Upper lobe of right lung (tissue), 1 donor: ENCODE data around the gene CD300C. TPM values are rescaled to one million over a fixed set of nuclear protein-coding genes. Genes with fewer than 3 reads are reported as not detected.

Source experiments
- ATAC-seq: fragments of 200-7000 bp; cut with Tn5 transposase; one replicate; pipeline ENCODE4 v1.9.1; 2020; ENCODE audit warnings: mild to moderate bottlenecking, moderate library complexity
- DNase-seq: peaks from one replicate; pipeline ENCODE4 v3.0.0-alpha.2; 2020
- H3K27ac ChIP-seq: fragments of 200-600 bp; one replicate; pipeline ENCODE4 v1.8.0; 2022
- H3K27me3 ChIP-seq: fragments of 200-600 bp; one replicate; pipeline ENCODE4 v1.8.0; 2022; ENCODE audit warnings: mild to moderate bottlenecking
- H3K36me3 ChIP-seq: fragments of 200-600 bp; one replicate; pipeline ENCODE4 v1.8.0; 2022
- H3K4me1 ChIP-seq: fragments of 200-600 bp; one replicate; pipeline ENCODE4 v1.8.0; 2022
- H3K4me3 ChIP-seq: fragments of 200-600 bp; one replicate; pipeline ENCODE4 v1.8.0; 2022; ENCODE audit warnings: mild to moderate bottlenecking
- H3K9me3 ChIP-seq: fragments of 200-600 bp; one replicate; pipeline ENCODE4 v1.8.0; 2022
- intact Hi-C: fragments of 100-400 bp; cut with DNase I; formaldehyde crosslinking; loops from one replicate; pipeline ENCODE4 v1.11.0; 2022
- long read RNA-seq: library from polyadenylated mRNA; unstranded; transcript quantifications from one replicate; pipeline ENCODE4 v2.0.0, GENCODE V29; 2021
- total RNA-seq: library from RNA; stranded (reverse); fragmentation: NEBNext Ultra II Directional; extraction: Animal tissue kit (Norgen Biotek cat#: 25700); gene quantifications from one replicate; pipeline ENCODE4 v1.2.1, GENCODE V29; 2021
- TF ChIP-seq, protein P1 (sequence below): fragments of 200-600 bp; IDR thresholded peaks from one replicate; pipeline ENCODE4 v1.8.0; 2022; ENCODE audit warnings: antibody characterized with exemption
- donor health status: DM: no; HTN: yes; CAD: no; lungs with severe emphysema.

Gene CD300C
- total RNA-seq, result 8.2 TPM
- long read RNA-seq, transcript CD300C-201 (4 exons, 1,517 nt), result major isoform, 11 of 14 reads
- long read RNA-seq, partial matches to known transcripts, result 1 of 14 reads
- long read RNA-seq, other reads (novel, unspliced or antisense), result 2 of 14 reads

DNA sequence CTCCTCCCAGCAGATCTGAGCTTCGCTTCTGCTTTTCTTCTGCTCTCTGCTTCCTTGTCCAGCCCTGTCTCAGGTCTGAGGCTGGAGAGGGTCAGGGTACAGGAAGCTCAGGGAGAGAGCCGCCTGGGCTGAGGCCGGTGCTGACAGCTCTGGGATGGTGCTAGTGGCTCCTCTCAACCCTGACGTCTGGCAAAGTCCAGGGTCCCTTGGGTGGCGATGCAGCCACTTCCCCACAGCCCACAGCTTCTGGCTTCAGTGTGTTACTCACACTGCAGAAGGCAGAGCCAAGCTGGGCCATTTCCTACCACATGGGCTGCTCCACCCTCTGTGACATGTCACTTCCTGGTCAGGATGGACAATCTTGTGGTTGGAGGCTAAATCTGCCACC lies at the start of gene CD300C:
CD300C (minus strand) TSS at position 273 of the 388 bp plus-strand sequence. CDS start 333 bp downstream, outside the sequence.
- no peaks in the 10 kb centered on the region for H3K9me3 ChIP-seq
- no peaks in the 10 kb centered on the region for H3K36me3 ChIP-seq
- H3K27ac ChIP-seq, result peak within 1 kb of the TSS; percentile 71
- intact Hi-C loops, result no loop called here
- TF ChIP-seq, protein P1, sequence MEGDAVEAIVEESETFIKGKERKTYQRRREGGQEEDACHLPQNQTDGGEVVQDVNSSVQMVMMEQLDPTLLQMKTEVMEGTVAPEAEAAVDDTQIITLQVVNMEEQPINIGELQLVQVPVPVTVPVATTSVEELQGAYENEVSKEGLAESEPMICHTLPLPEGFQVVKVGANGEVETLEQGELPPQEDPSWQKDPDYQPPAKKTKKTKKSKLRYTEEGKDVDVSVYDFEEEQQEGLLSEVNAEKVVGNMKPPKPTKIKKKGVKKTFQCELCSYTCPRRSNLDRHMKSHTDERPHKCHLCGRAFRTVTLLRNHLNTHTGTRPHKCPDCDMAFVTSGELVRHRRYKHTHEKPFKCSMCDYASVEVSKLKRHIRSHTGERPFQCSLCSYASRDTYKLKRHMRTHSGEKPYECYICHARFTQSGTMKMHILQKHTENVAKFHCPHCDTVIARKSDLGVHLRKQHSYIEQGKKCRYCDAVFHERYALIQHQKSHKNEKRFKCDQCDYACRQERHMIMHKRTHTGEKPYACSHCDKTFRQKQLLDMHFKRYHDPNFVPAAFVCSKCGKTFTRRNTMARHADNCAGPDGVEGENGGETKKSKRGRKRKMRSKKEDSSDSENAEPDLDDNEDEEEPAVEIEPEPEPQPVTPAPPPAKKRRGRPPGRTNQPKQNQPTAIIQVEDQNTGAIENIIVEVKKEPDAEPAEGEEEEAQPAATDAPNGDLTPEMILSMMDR, result no peak
- ATAC-seq (peak; percentile 83), DNase-seq (peak; percentile 71)
- no peaks in the 10 kb centered on the region for H3K4me1 ChIP-seq
- H3K27me3 ChIP-seq, result no peaks in the 10 kb centered on the region
- H3K4me3 ChIP-seq, result peak within 1 kb of the TSS; percentile 33

DNA sequence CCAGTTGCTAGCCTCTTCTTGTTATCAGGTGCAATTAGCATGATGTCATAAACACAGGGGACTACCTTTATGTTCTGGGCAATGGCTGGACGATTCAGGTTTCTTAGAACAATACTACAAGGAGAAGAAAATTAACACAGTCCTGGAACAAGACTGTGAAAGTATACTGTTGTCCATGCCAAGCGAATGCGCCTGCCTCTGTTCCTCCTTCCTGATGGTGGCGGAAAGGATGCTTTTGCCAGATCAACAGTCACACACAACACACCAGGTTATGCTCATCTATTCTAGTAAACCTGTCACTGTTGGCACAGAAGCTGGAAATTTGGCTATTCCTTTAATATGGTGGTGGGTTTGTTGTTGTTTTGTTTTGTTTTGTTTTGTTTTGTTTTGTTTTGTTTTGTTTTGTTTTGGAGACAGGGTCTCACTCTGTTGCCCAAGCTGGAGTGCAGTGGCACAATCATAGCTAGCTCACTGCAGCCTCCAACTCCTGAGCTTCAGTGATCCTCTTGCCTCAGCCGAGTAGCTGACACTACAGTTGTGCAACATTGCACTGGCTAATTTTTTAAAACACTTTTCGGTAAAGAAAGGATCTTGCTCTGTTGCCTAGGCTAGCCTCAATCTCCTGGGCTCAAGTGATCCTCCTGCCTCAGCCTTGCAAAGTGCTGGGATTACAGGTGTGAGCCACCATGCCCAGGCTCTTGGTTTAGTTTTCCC lies 49.3 kb upstream of the CD300C start:
- H3K4me3 ChIP-seq, result no peak overlapping the region
- no peaks in the 10 kb centered on the region for H3K36me3 ChIP-seq
- ATAC-seq, result no peak
- no peak overlapping the region for H3K27ac ChIP-seq
- intact Hi-C loops, result no loop called here
- TF ChIP-seq, protein P1, result no peak
- no peak for DNase-seq
- no peaks in the 10 kb centered on the region for H3K4me1 ChIP-seq
- no peaks in the 10 kb centered on the region for H3K9me3 ChIP-seq
- peaks cover 14% of the 10 kb centered on the region for H3K27me3 ChIP-seq

DNA sequence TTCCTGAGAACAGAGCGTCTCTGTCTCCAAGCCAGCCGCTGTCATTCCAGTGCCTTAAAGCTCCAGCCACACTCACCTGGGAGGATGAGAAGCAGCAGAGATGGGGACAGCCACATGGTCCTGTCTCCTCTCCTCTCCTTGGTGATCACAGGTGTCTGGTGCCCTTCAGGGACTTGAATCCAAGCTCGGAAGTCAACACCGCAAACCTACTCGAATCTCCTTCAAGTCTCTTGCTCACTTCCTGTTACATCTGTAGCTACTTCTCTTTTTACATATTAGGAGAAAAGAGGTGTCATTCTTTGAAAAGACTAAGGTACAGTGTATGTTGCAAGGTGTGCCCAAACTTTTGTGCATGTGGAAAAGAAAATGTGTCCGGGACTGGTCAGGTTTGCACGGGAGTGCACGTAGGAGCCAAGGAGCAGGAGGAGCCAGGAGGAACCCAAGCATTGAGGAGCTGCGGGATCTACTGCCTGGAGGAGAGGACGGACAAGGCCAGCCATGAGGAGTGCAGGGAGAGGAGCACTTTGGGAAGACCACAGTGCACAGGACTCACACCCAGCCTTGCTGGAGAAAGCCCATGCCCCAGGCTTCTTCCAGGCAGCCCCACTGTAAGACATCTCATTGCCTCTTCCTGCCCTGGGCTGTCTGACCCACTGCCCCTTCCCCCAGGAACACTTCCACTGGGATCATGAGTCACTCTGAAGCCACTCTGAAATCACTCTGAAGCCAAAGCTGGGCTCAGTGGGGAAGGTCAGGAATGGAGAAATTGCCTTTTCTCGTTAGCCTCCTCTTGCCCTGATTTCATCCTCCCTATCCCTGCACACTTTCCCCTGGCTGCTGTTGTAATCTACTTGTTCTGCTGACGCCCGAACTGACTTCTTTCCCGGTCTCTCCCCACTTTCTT lies 46.4 kb upstream of the CD300C start, which contains the start of gene CD300LD:
CD300LD (minus strand) TSS at position 197 of the 904 bp plus-strand sequence; CDS start at position 116, 81 bp downstream.
- TF ChIP-seq, protein P1, result no peak
- Histone ChIP-seq H3K4me1 (no peaks in the 10 kb centered on the region), H3K27me3 (peaks cover 23% of the 10 kb centered on the region), H3K9me3 (no peaks in the 10 kb centered on the region), H3K27ac (no peak within 1 kb of the TSS), H3K4me3 (no peak within 1 kb of the TSS), H3K36me3 (no peaks in the 10 kb centered on the region)
- intact Hi-C loops, result no loop called here
- ATAC-seq, result peak; percentile 25
- no peak for DNase-seq

DNA sequence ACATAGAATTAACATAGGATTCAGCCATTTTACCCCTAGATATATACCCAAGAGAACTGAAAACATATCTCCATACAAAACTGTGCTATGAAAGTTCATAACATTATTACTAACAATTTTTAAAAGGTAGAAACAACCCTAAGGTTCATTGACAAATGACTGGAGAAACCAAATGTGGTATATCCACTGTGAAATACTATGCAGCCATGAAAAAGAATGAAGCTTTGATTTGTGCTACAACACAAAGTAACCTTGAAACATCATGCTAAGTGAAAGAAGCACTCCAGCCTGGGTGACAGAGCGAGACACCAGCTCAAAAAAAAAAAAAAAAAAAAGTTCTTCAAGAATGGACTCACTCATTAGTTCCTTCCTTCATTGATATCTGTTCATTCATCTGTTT lies 45.6 kb upstream of the CD300C start:
- H3K4me3 ChIP-seq, result no peak overlapping the region
- H3K36me3 ChIP-seq, result no peaks in the 10 kb centered on the region
- no peak for DNase-seq
- TF ChIP-seq, protein P1, result no peak
- H3K27ac ChIP-seq, result no peak overlapping the region
- no peaks in the 10 kb centered on the region for H3K4me1 ChIP-seq
- no peaks in the 10 kb centered on the region for H3K9me3 ChIP-seq
- ATAC-seq, result no peak
- intact Hi-C loops, result no loop called here
- peaks cover 23% of the 10 kb centered on the region for H3K27me3 ChIP-seq

DNA sequence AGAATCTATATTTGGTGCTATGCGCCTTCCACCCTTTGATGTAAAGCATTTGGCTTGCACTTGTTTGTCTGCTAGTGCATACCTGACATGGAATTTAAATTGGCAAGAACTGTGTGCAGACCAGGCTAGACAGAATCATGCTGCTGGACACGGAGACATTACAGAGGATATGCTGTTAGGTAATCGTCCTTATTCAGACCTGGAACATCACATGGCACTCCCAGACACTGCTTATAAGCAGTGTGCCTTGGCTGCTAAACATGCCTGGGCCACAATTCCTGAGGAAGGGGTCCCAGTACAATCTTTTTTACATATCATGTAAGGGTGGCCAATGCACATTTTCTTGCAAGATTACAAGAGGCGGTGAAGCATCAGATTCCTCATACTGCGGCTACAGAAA lies 39.8 kb upstream of the CD300C start:
- TF ChIP-seq, protein P1, result no peak
- DNase-seq, result no peak
- no peak for ATAC-seq
- Histone ChIP-seq H3K9me3 (no peaks in the 10 kb centered on the region), H3K36me3 (no peaks in the 10 kb centered on the region), H3K27ac (no peak overlapping the region), H3K4me1 (no peaks in the 10 kb centered on the region), H3K4me3 (no peak overlapping the region), H3K27me3 (peaks cover 15% of the 10 kb centered on the region)
- intact Hi-C loops, result no loop called here
